HG03521 (cell line): Measurements from ENCODE around the gene UBTD1.

Source experiments
- ATAC-seq: cut with Tn5 transposase; IDR thresholded peaks from one replicate; pipeline ENCODE4 v1.9.1; 2021; ENCODE audit warnings: mild to moderate bottlenecking, moderate library complexity; ENCODE audit not compliant: unreplicated experiment

Gene UBTD1

GRCh38 chr10:97607095-97607636 lies 108.4 kb downstream of the UBTD1 start:
- ATAC-seq = no peak

- no peak for ATAC-seq
Measured at GRCh38 chr10:97608991-97609561, 110.4 kb downstream of the UBTD1 start.

GRCh38 chr10:97611473-97611872 lies 112.7 kb downstream of the UBTD1 start:
- no peak for ATAC-seq

DNA sequence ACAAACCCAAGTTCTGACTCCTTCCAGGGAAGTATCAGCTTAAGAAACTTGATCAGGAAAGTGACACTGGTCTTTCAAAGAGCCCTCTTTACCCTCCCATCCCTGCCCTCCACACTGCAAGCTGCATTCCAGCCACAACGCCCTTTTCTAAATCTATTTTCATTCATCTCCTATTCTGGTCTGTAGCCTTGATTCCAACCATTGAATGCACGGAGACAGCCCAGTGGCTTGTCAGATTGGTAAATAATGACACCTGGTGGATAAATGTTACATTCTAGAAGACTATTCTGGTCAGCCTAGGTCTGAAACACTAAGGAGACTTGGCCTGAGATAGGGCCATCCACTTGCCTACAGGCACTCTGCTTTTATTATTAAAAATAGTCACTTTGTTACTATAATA lies 113.7 kb downstream of the UBTD1 start:
- no peak for ATAC-seq

DNA sequence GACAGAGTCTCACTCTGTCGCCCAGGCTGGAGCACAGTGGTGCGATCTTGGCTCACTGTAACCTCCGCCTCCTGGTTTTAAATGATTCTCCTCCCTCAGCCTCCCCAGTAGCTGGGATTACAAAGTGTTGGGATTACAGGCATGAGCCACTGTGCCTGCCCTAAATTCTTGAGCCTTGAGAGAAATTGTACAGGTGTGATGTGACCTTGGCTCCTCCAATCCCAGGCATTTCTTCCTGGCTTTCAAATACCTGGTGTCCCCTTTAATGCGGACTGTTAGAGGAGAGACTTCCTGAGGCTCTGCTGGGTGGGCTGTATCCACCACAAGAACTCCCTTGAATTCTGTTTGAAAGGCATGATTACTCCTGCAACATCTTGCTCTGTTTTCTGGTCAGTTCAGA lies 119.6 kb downstream of the UBTD1 start:
- ATAC-seq = no peak

- no peak for ATAC-seq
Measured at GRCh38 chr10:97618733-97619132, 120.0 kb downstream of the UBTD1 start.
